ENCODE measurements around the gene NR1H4.
"Not testable (repeated sequence)": the region's sequence is repeated elsewhere in the genome, so short reads cannot be mapped to it uniquely, and the experiment has no call there.

NR1H4 gene

DNA sequence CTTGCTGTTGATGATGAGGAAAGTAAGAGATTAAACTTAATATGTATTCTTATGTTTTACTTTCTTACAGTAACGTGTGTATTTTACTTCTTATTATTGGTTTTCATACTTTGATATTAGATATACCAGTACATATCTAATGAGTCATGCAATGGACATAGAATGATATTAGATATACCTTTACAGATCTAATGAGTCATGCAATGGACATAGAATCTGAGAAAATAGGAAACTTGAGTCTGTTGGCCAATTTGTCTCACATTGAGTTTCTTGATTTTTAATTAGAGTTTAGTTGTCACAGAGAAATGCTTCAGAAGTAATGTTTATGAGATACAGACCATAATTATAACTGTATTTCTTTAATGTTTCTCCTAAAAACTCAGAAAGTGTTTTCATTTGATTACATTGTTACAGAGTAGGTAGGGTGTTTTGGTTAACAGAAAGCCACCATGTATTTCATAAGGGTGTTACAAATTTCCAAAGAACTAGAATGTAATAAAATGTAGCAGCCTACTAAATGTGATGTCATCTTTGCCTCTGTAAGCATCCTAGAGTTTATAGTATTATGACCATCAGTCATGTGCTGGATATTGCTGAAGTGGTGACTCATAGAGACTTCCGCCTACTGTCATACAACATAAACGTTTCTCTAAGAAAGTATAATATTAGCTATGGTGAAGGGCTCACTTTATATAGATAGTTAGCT is 102.8 kb downstream of the NR1H4 start:
- no peak for DNase-seq

DNA sequence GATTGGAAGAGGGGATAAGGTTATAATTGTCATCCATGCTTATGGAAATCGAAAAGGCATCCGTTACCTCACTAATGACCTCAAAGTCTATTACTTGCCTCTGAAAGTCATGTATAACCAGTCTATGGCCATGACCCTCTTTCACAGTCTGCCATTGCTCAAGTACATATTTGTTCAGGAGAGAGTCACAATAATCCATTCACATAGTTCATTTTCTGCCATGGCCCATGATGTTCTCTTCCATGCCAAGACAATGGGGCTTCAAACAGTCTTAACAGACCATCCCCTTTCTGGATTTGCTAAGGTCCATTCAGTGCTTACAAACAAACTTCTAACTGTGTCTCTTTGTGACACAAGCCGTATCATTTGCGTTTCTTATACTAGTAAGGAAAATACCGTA is 105.3 kb downstream of the NR1H4 start:
- ATAC-seq (replicated peaks), result no peak

More for the DNA sequence above, 102.8 kb downstream of the NR1H4 start:
- Mint-ChIP-seq H3K9me3 (no peaks in the 10 kb centered on the region), H3K27me3 (peaks cover 10% of the 10 kb centered on the region in 2 donors), H3K27ac (no peak overlapping the region), H3K4me1 (peaks cover 4 to 10% of the 10 kb centered on the region in 2 donors), H3K4me3 (no peak overlapping the region), H3K36me3 (no peaks in the 10 kb centered on the region)
- ATAC-seq (replicated peaks), result no peak

DNA sequence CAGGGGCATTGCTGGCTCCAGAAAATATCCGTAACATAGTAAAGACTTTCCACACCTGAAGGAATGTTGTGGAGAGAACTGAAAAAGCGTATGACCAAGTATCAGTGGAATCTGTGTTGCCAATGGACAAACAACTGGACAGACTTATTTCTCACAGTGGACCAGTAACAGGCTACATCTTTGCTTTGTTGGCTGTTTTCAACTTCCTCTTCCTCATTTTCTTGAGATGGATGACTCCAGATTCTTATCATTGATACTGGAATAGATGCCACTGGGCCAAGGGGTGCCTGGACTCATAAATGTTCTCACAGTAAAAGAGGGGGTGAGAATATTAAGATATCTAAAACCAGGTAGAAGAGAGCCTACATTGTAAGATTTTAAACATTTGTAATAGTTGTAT is 106.2 kb downstream of the NR1H4 start:
- DNase-seq (no peak), ATAC-seq (replicated peaks) (no peak)
- H3K36me3 Mint-ChIP-seq, result no peaks in the 10 kb centered on the region
- H3K9me3 Mint-ChIP-seq, result peaks cover 4 to 7% of the 10 kb centered on the region in 2 donors
- H3K4me1 Mint-ChIP-seq, result no peaks in the 10 kb centered on the region
- H3K27ac Mint-ChIP-seq, result no peak overlapping the region
- no peaks in the 10 kb centered on the region for H3K27me3 Mint-ChIP-seq
- no peak overlapping the region for H3K4me3 Mint-ChIP-seq

More for the DNA sequence above, 105.3 kb downstream of the NR1H4 start:
- Mint-ChIP-seq H3K4me3 (no peak overlapping the region), H3K27me3 (peaks cover 4 to 6% of the 10 kb centered on the region in 2 donors), H3K36me3 (no peaks in the 10 kb centered on the region), H3K4me1 (peaks cover 4 to 6% of the 10 kb centered on the region in 2 donors), H3K9me3 (peaks cover 4 to 7% of the 10 kb centered on the region in 2 donors), H3K27ac (no peak overlapping the region)
- DNase-seq, result no peak

DNA sequence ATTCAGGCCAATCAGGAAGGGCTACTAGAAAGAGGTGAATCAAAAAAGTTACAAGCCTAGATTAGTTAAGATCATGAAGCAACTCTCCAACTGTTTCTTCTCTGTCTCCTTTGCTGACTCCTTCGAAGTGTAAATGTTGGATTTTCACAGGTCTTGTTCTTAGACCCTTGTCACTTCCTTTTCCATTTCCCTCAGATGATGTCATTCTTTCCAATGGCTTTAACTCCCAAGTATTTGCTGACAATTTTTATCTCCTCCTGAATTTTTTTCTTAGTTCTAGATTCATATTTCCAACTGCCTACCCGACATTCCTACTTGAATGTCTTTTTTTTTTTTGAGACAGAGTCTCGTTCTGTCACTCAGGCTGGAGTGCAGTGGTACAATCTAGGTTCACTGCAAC is 110.6 kb downstream of the NR1H4 start:
- peaks cover 0 to 2% of the 10 kb centered on the region in 2 donors for H3K36me3 Mint-ChIP-seq
- DNase-seq, result no peak
- no peaks in the 10 kb centered on the region for H3K4me1 Mint-ChIP-seq
- no peak for ATAC-seq (replicated peaks)
- peaks cover 6 to 9% of the 10 kb centered on the region in 2 donors for H3K27me3 Mint-ChIP-seq
- no peak overlapping the region for H3K27ac Mint-ChIP-seq
- no peak overlapping the region for H3K4me3 Mint-ChIP-seq
- peaks cover 19 to 27% of the 10 kb centered on the region in 2 donors for H3K9me3 Mint-ChIP-seq

DNA sequence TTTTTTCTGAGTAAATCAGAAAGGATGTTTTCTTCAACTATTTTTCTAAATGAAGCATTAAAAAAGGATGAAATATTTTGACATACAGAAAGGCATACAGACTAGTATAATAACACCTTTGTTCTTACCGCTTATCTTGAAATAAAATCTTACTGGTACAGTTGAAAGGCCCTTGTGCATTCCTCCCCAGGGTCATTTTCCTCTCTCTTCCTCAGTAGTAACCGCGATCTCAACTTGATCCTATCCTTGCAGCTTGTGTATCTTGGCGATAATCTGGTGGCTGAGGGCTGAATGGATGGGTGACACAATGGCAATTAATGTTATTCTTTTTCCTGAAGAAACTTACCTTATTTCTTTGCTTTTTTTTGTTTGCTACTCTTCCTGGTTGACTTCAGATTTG is 118.3 kb downstream of the NR1H4 start:
- no peaks in the 10 kb centered on the region for H3K36me3 Mint-ChIP-seq
- H3K9me3 Mint-ChIP-seq, result peaks cover 9 to 18% of the 10 kb centered on the region in 2 donors
- ATAC-seq (replicated peaks) (no peak), DNase-seq (no peak)
- H3K4me1 Mint-ChIP-seq, result no peaks in the 10 kb centered on the region
- H3K27me3 Mint-ChIP-seq, result no peaks in the 10 kb centered on the region
- no peak overlapping the region for H3K4me3 Mint-ChIP-seq
- no peak overlapping the region for H3K27ac Mint-ChIP-seq

DNA sequence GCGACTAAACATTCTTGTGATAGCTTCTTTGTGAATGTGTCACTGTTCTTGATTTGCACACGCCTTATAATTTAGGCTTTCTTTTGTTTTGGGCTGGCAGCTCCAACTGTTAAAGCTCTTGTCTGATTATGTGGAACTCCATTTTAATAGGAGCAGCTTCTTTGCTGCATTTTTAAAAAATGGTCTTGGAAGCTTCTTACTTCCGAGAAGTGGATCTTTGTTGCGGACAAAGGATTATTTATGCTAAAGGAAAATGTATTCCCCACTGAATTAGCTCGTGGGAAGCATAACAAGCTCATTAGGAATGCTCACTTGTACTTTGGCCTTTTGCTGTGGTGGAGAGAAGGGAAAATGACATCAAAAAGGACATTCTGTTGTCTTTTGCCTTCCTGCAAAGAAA is 119.8 kb downstream of the NR1H4 start:
- Mint-ChIP-seq H3K27me3 (no peaks in the 10 kb centered on the region), H3K4me1 (no peaks in the 10 kb centered on the region), H3K4me3 (no peak overlapping the region), H3K27ac (no peak overlapping the region), H3K36me3 (no peaks in the 10 kb centered on the region), H3K9me3 (peaks cover 4 to 8% of the 10 kb centered on the region in 2 donors)
- ATAC-seq (replicated peaks), result no peak
- no peak for DNase-seq

DNA sequence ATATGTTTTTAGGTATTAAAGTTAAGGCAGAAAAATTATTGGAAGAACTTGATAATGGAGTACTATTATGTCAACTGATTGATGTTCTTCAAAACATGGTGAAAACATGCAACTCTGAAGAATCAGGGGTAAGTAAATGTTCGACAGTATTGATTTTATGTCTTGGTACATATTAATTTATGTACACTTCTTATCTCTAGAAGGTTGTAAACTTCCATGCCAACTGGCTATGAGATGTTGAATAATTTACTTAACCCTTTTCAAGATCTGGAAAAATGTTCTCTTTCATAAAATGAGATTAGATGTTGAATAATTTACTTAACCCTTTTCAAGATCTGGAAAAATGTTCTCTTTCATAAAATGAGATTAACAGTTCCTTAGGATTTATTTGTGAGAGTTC is 128.0 kb downstream of the NR1H4 start:
- no peaks in the 10 kb centered on the region for H3K36me3 Mint-ChIP-seq
- no peak overlapping the region for H3K4me3 Mint-ChIP-seq
- H3K9me3 Mint-ChIP-seq, result peaks cover 0 to 3% of the 10 kb centered on the region in 2 donors
- ATAC-seq (replicated peaks) (no peak), DNase-seq (no peak)
- no peaks in the 10 kb centered on the region for H3K27me3 Mint-ChIP-seq
- H3K27ac Mint-ChIP-seq, result no peak overlapping the region
- no peaks in the 10 kb centered on the region for H3K4me1 Mint-ChIP-seq

DNA sequence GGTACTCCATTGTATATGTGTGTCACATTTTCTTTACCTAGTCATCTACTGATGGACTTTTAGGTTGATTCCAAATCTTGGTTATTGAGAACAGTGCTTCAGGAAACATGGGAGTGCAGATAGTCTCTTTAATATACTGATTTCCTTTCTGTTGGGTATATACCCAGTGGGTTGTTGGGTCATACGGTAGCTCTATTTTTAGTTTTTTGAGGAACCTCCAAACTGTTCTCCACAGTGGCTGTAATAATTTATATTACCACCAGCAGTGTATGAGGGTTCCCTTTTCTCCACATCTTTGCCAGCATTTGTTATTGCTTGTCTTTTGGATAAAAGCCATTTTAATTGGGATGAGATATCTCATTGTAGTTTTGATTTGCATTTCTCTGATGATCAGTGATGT is 129.3 kb downstream of the NR1H4 start:
- not testable (repeated sequence) for H3K4me3 Mint-ChIP-seq; H3K36me3 Mint-ChIP-seq; H3K9me3 Mint-ChIP-seq; H3K4me1 Mint-ChIP-seq; ATAC-seq (replicated peaks); DNase-seq; H3K27me3 Mint-ChIP-seq; H3K27ac Mint-ChIP-seq

DNA sequence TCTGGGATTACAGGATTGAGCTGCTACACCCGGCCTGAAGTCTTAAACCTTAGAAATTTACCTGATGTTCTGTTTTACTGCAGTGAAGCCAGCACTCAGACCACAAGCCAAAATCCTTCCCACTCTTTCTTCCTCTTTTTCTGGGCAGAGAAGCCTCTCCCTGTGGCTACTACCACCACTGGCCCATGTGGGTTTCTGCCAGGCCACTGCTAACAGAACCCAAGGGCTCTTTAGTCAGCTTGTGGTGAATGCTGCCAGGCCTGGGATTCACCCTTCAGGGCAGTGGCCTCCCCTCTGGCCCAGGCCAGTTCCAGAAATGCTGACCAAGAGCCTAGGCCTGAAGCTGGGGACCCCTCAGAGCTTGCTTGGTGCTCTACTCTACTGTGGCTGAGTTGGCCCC is 135.1 kb downstream of the NR1H4 start:
- no peak overlapping the region for H3K4me3 Mint-ChIP-seq
- ATAC-seq (replicated peaks) (no peak), DNase-seq (no peak)
- H3K4me1 Mint-ChIP-seq, result peaks cover 3 to 6% of the 10 kb centered on the region in 2 donors
- no peaks in the 10 kb centered on the region for H3K27me3 Mint-ChIP-seq
- H3K9me3 Mint-ChIP-seq, result peaks cover 8% of the 10 kb centered on the region in 2 donors
- peaks cover 0 to 2% of the 10 kb centered on the region in 2 donors for H3K36me3 Mint-ChIP-seq
- H3K27ac Mint-ChIP-seq, result no peak overlapping the region

DNA sequence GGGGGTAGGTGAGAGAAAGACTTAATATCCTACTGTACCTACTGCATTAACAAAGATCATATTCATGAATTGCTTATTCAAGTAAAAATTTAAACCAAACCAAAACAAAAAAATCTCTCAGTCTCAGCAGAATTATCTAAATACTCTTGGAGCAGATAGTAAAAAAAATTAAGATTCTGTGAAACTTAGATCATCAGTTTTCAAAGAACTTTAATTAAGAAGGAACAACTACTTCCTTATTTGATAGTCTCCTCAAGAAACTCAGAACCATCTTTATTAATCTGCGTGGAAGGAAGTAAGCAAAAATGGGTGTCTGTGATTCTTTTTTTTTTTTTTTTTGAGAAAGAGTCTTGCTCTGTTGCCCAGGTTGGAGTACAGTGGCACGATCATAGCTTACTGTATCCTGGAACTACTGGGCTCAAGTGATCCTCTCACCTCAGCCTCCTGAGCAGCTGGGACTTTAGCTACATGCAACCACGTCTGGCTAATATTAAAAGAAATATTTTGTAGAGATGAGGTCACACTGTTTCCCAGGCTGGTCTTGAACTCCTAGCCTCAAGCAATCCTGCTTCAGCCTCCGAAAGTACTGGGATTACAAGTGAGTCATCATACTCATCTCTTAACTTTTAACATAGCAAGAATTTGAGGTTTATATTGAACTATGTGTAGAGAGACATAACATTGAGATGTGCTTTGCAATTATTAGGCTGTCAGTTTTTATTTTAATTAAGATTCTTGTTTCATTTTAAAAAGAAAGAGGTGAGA is 137.2 kb downstream of the NR1H4 start:
- ATAC-seq (replicated peaks), result no peak
- peaks cover 7 to 8% of the 10 kb centered on the region in 2 donors for H3K9me3 Mint-ChIP-seq
- H3K4me3 Mint-ChIP-seq, result no peak overlapping the region
- H3K36me3 Mint-ChIP-seq, result peaks cover 0 to 2% of the 10 kb centered on the region in 2 donors
- no peak for DNase-seq
- H3K4me1 Mint-ChIP-seq, result peaks cover 3 to 6% of the 10 kb centered on the region in 2 donors
- no peak overlapping the region for H3K27ac Mint-ChIP-seq
- no peaks in the 10 kb centered on the region for H3K27me3 Mint-ChIP-seq

DNA sequence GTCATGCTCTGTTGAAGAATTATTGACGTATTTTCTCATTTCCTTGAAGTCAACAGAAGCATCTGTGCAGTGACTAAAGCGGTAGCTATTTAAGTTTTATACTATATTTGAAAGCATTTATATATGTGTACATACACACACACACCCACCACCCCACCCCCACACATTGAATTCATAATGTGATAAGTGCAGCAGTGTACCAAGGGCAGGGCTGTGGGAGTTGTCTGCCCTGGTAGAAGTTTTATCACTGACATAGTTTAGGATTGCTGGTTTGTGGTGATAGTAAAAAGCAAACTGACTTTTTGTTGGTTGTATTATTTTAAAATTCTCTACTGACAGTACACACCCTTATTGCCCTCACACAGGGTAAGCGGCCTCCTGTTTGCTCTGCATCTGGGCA is 138.9 kb downstream of the NR1H4 start:
- no peaks in the 10 kb centered on the region for H3K27me3 Mint-ChIP-seq
- H3K4me1 Mint-ChIP-seq, result peaks cover 3 to 6% of the 10 kb centered on the region in 2 donors
- no peaks in the 10 kb centered on the region for H3K36me3 Mint-ChIP-seq
- peaks cover 0 to 2% of the 10 kb centered on the region in 2 donors for H3K9me3 Mint-ChIP-seq
- ATAC-seq (replicated peaks) (no peak), DNase-seq (no peak)
- no peak overlapping the region for H3K27ac Mint-ChIP-seq
- H3K4me3 Mint-ChIP-seq, result no peak overlapping the region

All from stimulated activated naive B cell treated with anti-CD40 and anti-IgM and Interleukin-4, amounts not matched to agents 10 μg/mL and 1 μg/mL and 100 μg/mL, for 72 hours (primary cell).